IMR-90 (cell line): ENCODE results near the gene TMEM63B.

Experiments used
- BHLHE40 ChIP-seq: fragments of 150-350 bp; IDR thresholded peaks from 2 replicates; pipeline ENCODE4 v1.6.1; 2016; ENCODE audit warnings: mild to moderate bottlenecking, low read depth, low read length
- CTCF ChIP-seq: conservative IDR thresholded peaks from 2 replicates; pipeline ENCODE4 v1.5.1; 2012; ENCODE audit warnings: mild to moderate bottlenecking, low read depth, low read length, improper control_type of control experiment
- ELK1 ChIP-seq: fragments of 150-350 bp; IDR thresholded peaks from 2 replicates; pipeline ENCODE4 v1.6.1; 2016; ENCODE audit warnings: low read depth, mild to moderate bottlenecking, low read length, moderate library complexity, borderline replicate concordance
- FOS ChIP-seq: fragments of 150-350 bp; IDR thresholded peaks from 2 replicates; pipeline ENCODE4 v1.6.1; 2016; ENCODE audit warnings: low read depth, low read length
- MAFK ChIP-seq: IDR thresholded peaks from 2 replicates; pipeline ENCODE4 v1.6.1; 2012; ENCODE audit warnings: low read depth, low read length, improper control_type of control experiment
- MXI1 ChIP-seq: IDR thresholded peaks from 2 replicates; pipeline ENCODE4 v1.6.1; 2012; ENCODE audit warnings: low read depth, mild to moderate bottlenecking, low read length, moderate library complexity, borderline replicate concordance
- NFE2L2 ChIP-seq: fragments of 150-350 bp; IDR thresholded peaks from 2 replicates; pipeline ENCODE4 v1.6.1; 2016; ENCODE audit warnings: low read depth, mild to moderate bottlenecking, low read length
- POLR2A ChIP-seq: IDR thresholded peaks from 2 replicates; pipeline ENCODE4 v1.6.1; 2012; ENCODE audit warnings: mild to moderate bottlenecking, low read depth, low read length
- RAD21 ChIP-seq: IDR thresholded peaks from 2 replicates; pipeline ENCODE4 v1.6.1; 2012; ENCODE audit warnings: low read length, improper control_type of control experiment
- RFX5 ChIP-seq: IDR thresholded peaks from 2 replicates; pipeline ENCODE4 v1.8.0; 2012; ENCODE audit warnings: low read depth, mild to moderate bottlenecking, low read length, moderate library complexity
- SMC3 ChIP-seq: fragments of 150-350 bp; IDR thresholded peaks from 2 replicates; pipeline ENCODE4 v1.6.1; 2016; ENCODE audit warnings: low read depth, mild to moderate bottlenecking, antibody characterized with exemption, low read length, moderate library complexity
- USF2 ChIP-seq: fragments of 150-350 bp; IDR thresholded peaks from 2 replicates; pipeline ENCODE4 v1.6.1; 2017; ENCODE audit warnings: mild to moderate bottlenecking, antibody characterized with exemption, low read length, low read depth

- no peak for TF ChIP-seq CTCF
- no peak for TF ChIP-seq MXI1
- no peak for TF ChIP-seq POLR2A
- no peak for TF ChIP-seq BHLHE40
- no peak for TF ChIP-seq ELK1
- TF ChIP-seq MAFK, result no peak
- no peak for TF ChIP-seq USF2
- no peak for TF ChIP-seq RFX5
- TF ChIP-seq SMC3, result no peak
- TF ChIP-seq NFE2L2, result no peak
- TF ChIP-seq FOS, result no peak
- no peak for TF ChIP-seq RAD21
Measured at GRCh38 chr6:44202332-44202971, 75.1 kb downstream of the TMEM63B start.
